GM18508 (cell line): ENCODE results near the gene C17orf75.

ENCODE experiments used
- ATAC-seq: cut with Tn5 transposase; IDR thresholded peaks from one replicate; pipeline ENCODE4 v1.9.1; 2021; ENCODE audit warnings: moderate number of reproducible peaks; ENCODE audit not compliant: insufficient read depth, unreplicated experiment

Gene C17orf75

DNA sequence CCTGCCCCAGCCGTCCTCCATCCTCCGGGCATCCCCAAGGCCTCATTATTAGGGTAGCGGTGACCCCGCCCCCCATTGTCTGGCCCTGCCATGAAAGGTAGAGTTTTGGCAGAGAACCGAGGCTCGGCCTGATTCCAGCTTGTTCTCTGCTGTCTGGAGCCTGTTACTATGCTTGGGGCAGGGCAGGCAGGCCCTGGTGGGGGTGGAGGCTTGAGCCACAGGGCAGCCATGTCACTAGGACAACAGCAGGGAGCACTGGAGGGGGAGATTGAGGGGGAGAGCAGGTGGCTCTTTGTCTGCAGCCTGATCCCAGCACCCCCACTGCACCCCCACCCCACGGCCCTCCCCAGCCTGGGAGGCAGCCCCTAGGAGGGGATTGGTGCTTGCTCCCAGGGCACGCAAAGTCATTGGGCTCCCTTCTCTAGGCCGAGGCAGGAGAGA, 60.9 kb downstream of the C17orf75 start:
- no peak for ATAC-seq

DNA sequence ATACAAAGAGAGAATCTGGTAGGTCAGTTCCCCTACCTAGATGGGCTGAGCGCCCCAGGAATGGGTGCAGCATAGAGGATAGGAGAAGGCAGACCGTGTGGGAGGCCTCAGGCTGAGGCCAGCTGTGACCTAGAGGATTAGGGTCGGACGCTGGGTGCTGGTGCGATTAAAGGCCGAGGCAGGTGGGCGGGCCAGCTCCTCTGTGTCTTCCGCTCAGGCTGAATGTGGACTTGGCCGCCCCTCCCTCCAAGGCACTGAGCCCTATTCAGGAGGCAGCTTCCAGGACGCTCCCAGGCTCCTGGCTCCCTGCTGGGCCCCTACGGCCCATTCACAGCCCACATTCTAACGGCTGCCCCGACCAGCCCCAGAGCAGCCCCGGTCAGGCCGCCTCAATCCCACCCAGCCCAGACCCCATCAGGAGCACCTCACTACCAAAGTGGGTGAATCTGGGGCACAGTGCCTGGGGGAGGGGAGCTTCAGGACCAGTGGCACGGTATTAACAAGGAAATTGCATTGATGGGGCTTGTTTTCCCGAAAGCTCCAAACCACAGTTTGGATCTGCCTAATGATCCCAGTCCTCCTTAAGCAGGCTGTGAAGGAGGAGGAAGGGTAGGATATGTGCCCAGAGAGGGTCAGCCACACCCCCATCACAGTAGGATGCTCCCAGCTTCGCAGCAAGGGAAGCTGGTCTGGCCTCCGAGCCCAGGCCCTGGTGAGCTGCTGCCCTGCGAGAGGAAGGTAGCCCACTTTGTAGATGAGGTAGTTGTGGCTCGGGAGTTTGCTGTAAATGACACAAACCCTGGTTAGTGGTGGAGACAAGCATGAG, 61.9 kb downstream of the C17orf75 start:
- ATAC-seq, result no peak

DNA sequence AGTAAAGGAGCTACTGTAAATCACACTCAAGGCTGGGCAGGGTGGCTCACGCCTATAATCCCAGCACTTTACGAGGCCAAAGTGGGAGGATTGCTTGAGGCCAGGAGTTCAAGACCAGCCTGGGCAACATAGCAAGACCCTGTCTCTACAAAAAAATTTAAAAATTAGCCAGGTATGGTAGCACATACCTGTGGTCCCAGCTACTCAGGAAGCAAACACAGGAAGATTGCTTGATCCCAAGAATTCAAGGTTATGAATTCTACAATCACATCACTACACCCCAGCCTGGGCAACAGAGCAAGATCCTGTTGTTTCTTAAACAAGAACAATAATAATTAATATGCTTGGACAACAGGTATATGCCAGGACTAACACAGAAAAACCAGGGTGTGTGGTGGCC, 63.2 kb downstream of the C17orf75 start:
- no peak for ATAC-seq
